A673 (cell line): Measurements from ENCODE around the gene TNFAIP8L3.

Experiments used
- EZH2 ChIP-seq: fragments of 200-600 bp; sonication (generic); IDR thresholded peaks from 2 replicates; pipeline ENCODE4 v1.6.1; 2017; ENCODE audit warnings: borderline replicate concordance, low read depth, mild to moderate bottlenecking, mixed read lengths, antibody characterized with exemption, low read length; ENCODE audit not compliant: poor library complexity, severe bottlenecking
- TF ChIP-seq, protein P1 (sequence below): fragments of 300-800, 200-600 bp; sonication (generic); conservative IDR thresholded peaks from 2 replicates; pipeline ENCODE4 v1.5.1; 2017; ENCODE audit warnings: low read depth, mild to moderate bottlenecking, antibody characterized with exemption, low read length, moderate library complexity, mixed read lengths

DNA sequence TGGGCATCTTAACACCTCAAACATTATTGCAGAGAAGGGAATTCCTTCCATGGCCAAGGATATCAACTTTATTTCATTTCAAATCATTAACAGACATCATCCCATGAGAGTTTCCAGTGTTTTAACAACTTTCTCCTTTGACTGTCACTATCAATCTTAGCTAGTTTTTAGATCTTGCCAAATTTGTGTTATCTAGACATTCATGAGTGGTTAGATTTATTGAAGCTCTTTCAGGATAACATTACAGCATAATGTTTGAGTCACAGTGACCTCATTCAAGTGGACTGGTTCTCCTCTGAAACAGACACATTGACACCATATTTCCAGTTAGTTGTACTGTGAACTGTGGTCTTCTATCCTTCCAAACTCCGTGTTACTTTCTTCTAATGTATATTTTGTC is 8.6 kb upstream of the TNFAIP8L3 start:
- TF ChIP-seq, protein P1, sequence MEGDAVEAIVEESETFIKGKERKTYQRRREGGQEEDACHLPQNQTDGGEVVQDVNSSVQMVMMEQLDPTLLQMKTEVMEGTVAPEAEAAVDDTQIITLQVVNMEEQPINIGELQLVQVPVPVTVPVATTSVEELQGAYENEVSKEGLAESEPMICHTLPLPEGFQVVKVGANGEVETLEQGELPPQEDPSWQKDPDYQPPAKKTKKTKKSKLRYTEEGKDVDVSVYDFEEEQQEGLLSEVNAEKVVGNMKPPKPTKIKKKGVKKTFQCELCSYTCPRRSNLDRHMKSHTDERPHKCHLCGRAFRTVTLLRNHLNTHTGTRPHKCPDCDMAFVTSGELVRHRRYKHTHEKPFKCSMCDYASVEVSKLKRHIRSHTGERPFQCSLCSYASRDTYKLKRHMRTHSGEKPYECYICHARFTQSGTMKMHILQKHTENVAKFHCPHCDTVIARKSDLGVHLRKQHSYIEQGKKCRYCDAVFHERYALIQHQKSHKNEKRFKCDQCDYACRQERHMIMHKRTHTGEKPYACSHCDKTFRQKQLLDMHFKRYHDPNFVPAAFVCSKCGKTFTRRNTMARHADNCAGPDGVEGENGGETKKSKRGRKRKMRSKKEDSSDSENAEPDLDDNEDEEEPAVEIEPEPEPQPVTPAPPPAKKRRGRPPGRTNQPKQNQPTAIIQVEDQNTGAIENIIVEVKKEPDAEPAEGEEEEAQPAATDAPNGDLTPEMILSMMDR: no peak
- no peak for TF ChIP-seq EZH2
